Measurements from ENCODE around the gene MRPL32.

MRPL32 gene

GRCh38 chr7:42934291-42934690, 2.1 kb downstream of the MRPL32 start:
- H3K27me3 ChIP-seq (replicated peaks; ENCODE audit: control insufficient read depth, insufficient read depth, low read length), result no peaks in the 10 kb centered on the region
- TF ChIP-seq CTCF (IDR thresholded peaks at IDR 0.05; ENCODE audit: insufficient read depth, low read length, poor library complexity, severe bottlenecking), result no peak
- no peak overlapping the region for H3K4me3 ChIP-seq (replicated peaks; ENCODE audit: low read depth, low read length)
- peaks cover 4% of the 10 kb centered on the region; the same call in 1 of the 2 replicates for H3K36me3 ChIP-seq (ENCODE audit: control insufficient read depth, insufficient read depth, low read length)
- no peak for DNase-seq (ENCODE audit: extremely low read depth, insufficient read length)

DNA sequence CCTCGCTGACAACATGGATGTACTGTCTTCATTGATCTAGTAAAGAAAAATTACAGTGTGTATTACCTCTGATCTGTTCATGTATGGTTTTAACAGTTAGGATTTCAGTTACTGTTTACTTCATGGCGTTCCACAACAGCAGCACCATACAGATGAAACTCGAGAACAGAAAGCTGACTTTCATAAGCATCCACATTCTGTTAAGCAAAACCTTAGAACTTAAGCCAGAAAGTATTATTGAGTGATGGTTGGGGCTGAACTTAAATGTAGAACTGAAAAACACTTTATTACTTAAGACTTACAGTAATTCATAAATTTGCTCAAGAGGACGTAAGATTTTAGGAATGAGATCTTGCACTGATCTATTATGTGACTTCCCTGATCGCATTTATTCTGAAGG, 3.7 kb downstream of the MRPL32 start:
- no peak for DNase-seq (ENCODE audit: extremely low read depth, insufficient read length)
- H3K4me3 ChIP-seq (replicated peaks; ENCODE audit: low read depth, low read length), result no peak overlapping the region
- peaks cover 4% of the 10 kb centered on the region; the same call in 1 of the 2 replicates for H3K36me3 ChIP-seq (ENCODE audit: control insufficient read depth, insufficient read depth, low read length)
- no peaks in the 10 kb centered on the region for H3K27me3 ChIP-seq (replicated peaks; ENCODE audit: control insufficient read depth, insufficient read depth, low read length)
- no peak for TF ChIP-seq CTCF (IDR thresholded peaks at IDR 0.05; ENCODE audit: insufficient read depth, low read length, poor library complexity, severe bottlenecking)

DNA sequence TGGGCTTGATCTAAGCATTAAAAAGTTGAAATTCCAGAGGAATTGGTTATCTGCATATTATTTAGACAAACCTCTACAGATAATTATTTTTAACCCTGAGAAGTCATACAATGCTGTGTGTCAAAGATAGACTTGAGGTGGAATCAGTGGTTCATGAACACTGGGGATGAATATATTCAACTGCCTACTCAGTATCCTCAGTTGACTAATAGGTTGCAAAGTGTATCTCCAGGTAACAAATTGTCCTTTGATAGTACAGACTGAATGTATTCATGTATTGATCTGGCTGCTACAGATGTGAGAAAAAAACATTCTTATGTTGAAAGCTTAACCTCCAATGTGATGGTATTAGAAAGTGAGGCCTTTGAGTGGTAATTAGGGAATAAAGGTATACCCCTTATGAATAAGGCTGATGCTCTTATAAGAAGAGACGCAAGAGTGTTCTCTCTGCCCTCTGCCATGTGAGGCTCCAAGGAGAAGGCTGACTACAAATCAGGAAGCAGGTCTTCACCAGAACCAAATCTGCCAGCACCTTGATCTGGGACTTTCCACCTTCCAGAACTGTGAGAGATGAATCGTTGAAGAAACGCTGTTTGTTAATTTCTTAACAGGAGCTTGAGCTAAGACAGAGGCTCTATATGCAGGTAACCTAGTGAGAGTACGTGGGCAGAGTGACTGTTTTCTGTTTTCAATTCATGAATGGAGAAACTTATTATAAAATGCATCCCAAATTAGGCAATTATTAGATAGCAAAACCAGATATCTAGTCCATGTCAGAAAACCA, 7.5 kb downstream of the MRPL32 start:
- peaks cover 4% of the 10 kb centered on the region; the same call in 1 of the 2 replicates for H3K36me3 ChIP-seq (ENCODE audit: control insufficient read depth, insufficient read depth, low read length)
- no peak overlapping the region for H3K4me3 ChIP-seq (replicated peaks; ENCODE audit: low read depth, low read length)
- no peak for TF ChIP-seq CTCF (IDR thresholded peaks at IDR 0.05; ENCODE audit: insufficient read depth, low read length, poor library complexity, severe bottlenecking)
- no peak for DNase-seq (ENCODE audit: extremely low read depth, insufficient read length)
- H3K27me3 ChIP-seq (replicated peaks; ENCODE audit: control insufficient read depth, insufficient read depth, low read length), result no peaks in the 10 kb centered on the region

DNA sequence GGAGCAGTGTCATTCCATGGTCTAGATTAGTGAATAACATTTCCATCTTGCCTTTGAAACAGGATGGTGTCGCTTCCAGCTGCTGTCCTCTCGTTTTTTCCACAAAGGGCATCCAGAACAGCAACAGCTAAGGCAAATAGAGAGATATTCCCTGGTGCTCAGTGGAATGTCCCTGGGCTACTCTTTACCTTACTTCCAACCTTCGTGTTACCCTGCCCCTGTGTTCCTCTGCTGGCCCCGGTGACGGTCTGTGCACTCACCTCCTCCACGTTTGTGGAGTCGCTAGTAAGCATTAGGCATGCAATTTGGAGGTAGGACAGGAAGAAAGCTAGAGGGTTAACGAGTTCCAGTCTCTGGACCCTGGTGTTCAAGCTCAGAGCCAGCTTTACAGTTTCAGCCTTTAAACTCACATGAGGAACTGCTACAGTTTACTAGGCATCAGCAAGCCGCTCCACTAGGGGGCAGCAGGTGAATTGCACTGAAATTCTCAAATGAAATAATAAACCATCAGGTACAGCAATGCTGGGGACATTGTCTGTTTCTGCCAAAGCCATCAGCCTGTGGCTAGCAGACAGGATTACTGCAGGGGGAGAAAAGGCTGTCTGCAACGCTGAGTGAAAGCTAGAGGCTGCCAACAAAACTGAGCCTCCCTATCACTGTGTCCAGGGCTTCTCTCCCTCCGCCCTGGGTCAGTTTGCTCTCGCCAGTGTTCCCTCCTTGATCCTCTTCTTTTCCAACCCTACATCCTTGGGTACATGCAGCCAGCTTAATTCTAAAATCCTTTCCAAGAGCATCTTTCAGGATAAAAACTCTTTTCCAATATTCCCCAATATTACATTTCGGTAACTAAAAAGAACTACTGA, 9.0 kb downstream of the MRPL32 start:
- Histone ChIP-seq H3K36me3 (ENCODE audit: control insufficient read depth, insufficient read depth, low read length) (peaks cover 2% of the 10 kb centered on the region; the same call in 1 of the 2 replicates), H3K27me3 (replicated peaks; ENCODE audit: control insufficient read depth, insufficient read depth, low read length) (no peaks in the 10 kb centered on the region), H3K4me3 (replicated peaks; ENCODE audit: low read depth, low read length) (no peak overlapping the region)
- peak; percentile 24 for DNase-seq (ENCODE audit: extremely low read depth, insufficient read length)
- peak; percentile 89 for TF ChIP-seq CTCF (IDR thresholded peaks at IDR 0.05; ENCODE audit: insufficient read depth, low read length, poor library complexity, severe bottlenecking)

- TF ChIP-seq CTCF (IDR thresholded peaks at IDR 0.05; ENCODE audit: insufficient read depth, low read length, poor library complexity, severe bottlenecking), result no peak
- DNase-seq (ENCODE audit: extremely low read depth, insufficient read length), result peak; percentile 57
- Histone ChIP-seq H3K27me3 (replicated peaks; ENCODE audit: control insufficient read depth, insufficient read depth, low read length) (no peaks in the 10 kb centered on the region), H3K4me3 (replicated peaks; ENCODE audit: low read depth, low read length) (peak overlapping the region; percentile 31), H3K36me3 (ENCODE audit: control insufficient read depth, insufficient read depth, low read length) (no peaks in the 10 kb centered on the region)
Observed at GRCh38 chr7:42945821-42946626, 13.8 kb downstream of the MRPL32 start.
